ENCODE results near the gene OSBPL3.

The OSBPL3 gene

GRCh38 chr7:24974026-24974832 lies 5.7 kb downstream of the OSBPL3 start:
- Histone ChIP-seq H3K27ac (no peak overlapping the region), H3K4me3 (no peak overlapping the region), H3K27me3 (no peaks in the 10 kb centered on the region), H3K4me1 (peaks cover 27 to 78% (median 32%) of the 10 kb centered on the region in 10 experiments), H3K9me3 (replicated peaks in 1 of 11) (no peaks in the 10 kb centered on the region), H3K4me2 (no peak overlapping the region), H4K20me1 (peaks cover 9 to 30% (median 19%) of the 10 kb centered on the region in 11 experiments; a peak in 17 of 22 replicates), H3K36me3 (no peaks in the 10 kb centered on the region), H3K9ac (no peak overlapping the region)
- no peak for TF ChIP-seq Cebpa-rat (IDR thresholded peaks at IDR 0.05)

- no peak overlapping the region for H3K9ac ChIP-seq
- H3K4me3 ChIP-seq = no peak overlapping the region
- no peak overlapping the region for H3K27ac ChIP-seq
- H3K36me3 ChIP-seq = no peaks in the 10 kb centered on the region
- no peaks in the 10 kb centered on the region for H3K9me3 ChIP-seq (replicated peaks in 1 of 11)
- no peaks in the 10 kb centered on the region for H3K27me3 ChIP-seq
- TF ChIP-seq Cebpa-rat (IDR thresholded peaks at IDR 0.05) = no peak
- H3K4me1 ChIP-seq = peaks cover 24 to 78% (median 28%) of the 10 kb centered on the region in 10 experiments
- no peak overlapping the region for H3K4me2 ChIP-seq
- H4K20me1 ChIP-seq = peaks cover 0 to 18% (median 7%) of the 10 kb centered on the region in 11 experiments; a peak in 12 of 22 replicates
Observed at GRCh38 chr7:24972991-24973390, 7.0 kb downstream of the OSBPL3 start.

GRCh38 chr7:24972166-24972477 lies 7.9 kb downstream of the OSBPL3 start:
- Histone ChIP-seq H3K27ac (peak overlapping the region in 4 of 11 experiments; percentile 60 to 79 (median 72); a peak in 4 of 22 replicates), H3K4me3 (no peak overlapping the region), H3K9ac (no peak overlapping the region), H3K4me2 (peak overlapping the region in 10 of 11 experiments; percentile 47 to 78 (median 66); a peak in 17 of 22 replicates), H3K4me1 (peaks cover 33 to 78% (median 36%) of the 10 kb centered on the region in 10 experiments), H3K9me3 (replicated peaks in 1 of 11) (no peaks in the 10 kb centered on the region), H4K20me1 (peaks cover 0 to 15% (median 3%) of the 10 kb centered on the region in 11 experiments; a peak in 8 of 22 replicates), H3K27me3 (no peaks in the 10 kb centered on the region), H3K36me3 (no peaks in the 10 kb centered on the region)
- no peak for TF ChIP-seq Cebpa-rat (IDR thresholded peaks at IDR 0.05)

- Histone ChIP-seq H3K4me2 (peak overlapping the region; percentile 46 to 78 (median 65)), H4K20me1 (peaks cover 0 to 12% (median 3%) of the 10 kb centered on the region in 11 experiments; a peak in 9 of 22 replicates), H3K4me1 (peaks cover 32 to 78% (median 41%) of the 10 kb centered on the region in 10 experiments), H3K9me3 (replicated peaks in 1 of 11) (no peaks in the 10 kb centered on the region), H3K27me3 (no peaks in the 10 kb centered on the region), H3K4me3 (no peak overlapping the region), H3K9ac (peak overlapping the region in 6 of 11 experiments; percentile 17 to 55 (median 36); a peak in 8 of 22 replicates), H3K36me3 (no peaks in the 10 kb centered on the region), H3K27ac (peak overlapping the region; percentile 11 to 79 (median 66); a peak in 21 of 22 replicates)
- no peak for TF ChIP-seq Cebpa-rat (IDR thresholded peaks at IDR 0.05)
Observed at GRCh38 chr7:24971333-24972165, 8.4 kb downstream of the OSBPL3 start.

- peaks cover 0 to 4% (median 0%) of the 10 kb centered on the region in 11 experiments; a peak in 6 of 22 replicates for H4K20me1 ChIP-seq
- peaks cover 39 to 78% (median 49%) of the 10 kb centered on the region in 10 experiments for H3K4me1 ChIP-seq
- no peak overlapping the region for H3K4me3 ChIP-seq
- no peak for TF ChIP-seq Cebpa-rat (IDR thresholded peaks at IDR 0.05)
- H3K36me3 ChIP-seq = no peaks in the 10 kb centered on the region
- peak overlapping the region in 7 of 11 experiments; percentile 8 to 55 (median 35); a peak in 8 of 22 replicates for H3K9ac ChIP-seq
- peak overlapping the region; percentile 11 to 79 (median 66); a peak in 21 of 22 replicates for H3K27ac ChIP-seq
- peak overlapping the region; percentile 46 to 78 (median 65) for H3K4me2 ChIP-seq
- no peaks in the 10 kb centered on the region for H3K9me3 ChIP-seq (replicated peaks in 1 of 11)
- no peaks in the 10 kb centered on the region for H3K27me3 ChIP-seq
Observed at GRCh38 chr7:24970676-24971075, 9.3 kb downstream of the OSBPL3 start.

GRCh38 chr7:24968165-24968564 lies 11.8 kb downstream of the OSBPL3 start:
- no peak for TF ChIP-seq Cebpa-rat (IDR thresholded peaks at IDR 0.05)
- Histone ChIP-seq H3K4me3 (no peak overlapping the region), H3K9me3 (replicated peaks in 1 of 11) (no peaks in the 10 kb centered on the region), H4K20me1 (peaks cover 0 to 4% (median 0%) of the 10 kb centered on the region in 11 experiments; a peak in 1 of 22 replicates), H3K4me2 (peak overlapping the region; percentile 48 to 87 (median 62)), H3K27me3 (no peaks in the 10 kb centered on the region), H3K27ac (peak overlapping the region in 9 of 11 experiments; percentile 13 to 51 (median 32); a peak in 14 of 22 replicates), H3K36me3 (no peaks in the 10 kb centered on the region), H3K4me1 (peaks cover 52 to 92% (median 74%) of the 10 kb centered on the region in 10 experiments), H3K9ac (no peak overlapping the region)

- Histone ChIP-seq H3K4me2 (peak overlapping the region; percentile 48 to 87 (median 62); a peak in 18 of 22 replicates), H3K27ac (peak overlapping the region in 9 of 11 experiments; percentile 13 to 51 (median 22); a peak in 10 of 22 replicates)
Observed at GRCh38 chr7:24967696-24968095, 12.3 kb downstream of the OSBPL3 start.

GRCh38 chr7:24966802-24967201 lies 13.2 kb downstream of the OSBPL3 start:
- H3K27ac ChIP-seq = peak overlapping the region in 6 of 11 experiments; percentile 38 to 65 (median 61); a peak in 10 of 22 replicates
- H3K4me1 ChIP-seq = peaks cover 56 to 92% (median 79%) of the 10 kb centered on the region in 10 experiments
- H3K4me2 ChIP-seq = peak overlapping the region in 7 of 11 experiments; percentile 67 to 87 (median 74); a peak in 9 of 22 replicates
- no peak for TF ChIP-seq Cebpa-rat (IDR thresholded peaks at IDR 0.05)
- no peaks in the 10 kb centered on the region for H3K27me3 ChIP-seq
- peaks cover 0 to 4% (median 0%) of the 10 kb centered on the region in 11 experiments; a peak in 1 of 22 replicates for H4K20me1 ChIP-seq
- H3K9me3 ChIP-seq (replicated peaks in 1 of 11) = no peaks in the 10 kb centered on the region
- no peaks in the 10 kb centered on the region for H3K36me3 ChIP-seq
- no peak overlapping the region for H3K9ac ChIP-seq
- H3K4me3 ChIP-seq = no peak overlapping the region

More at GRCh38 chr7:24967696-24968095, 12.3 kb downstream of the OSBPL3 start:
- Histone ChIP-seq H3K36me3 (no peaks in the 10 kb centered on the region), H3K27me3 (no peaks in the 10 kb centered on the region), H4K20me1 (peaks cover 0 to 4% (median 0%) of the 10 kb centered on the region in 11 experiments; a peak in 1 of 22 replicates), H3K4me1 (peaks cover 57 to 91% (median 79%) of the 10 kb centered on the region in 10 experiments), H3K4me3 (no peak overlapping the region), H3K9ac (no peak overlapping the region), H3K9me3 (replicated peaks in 1 of 11) (no peaks in the 10 kb centered on the region)
- TF ChIP-seq Cebpa-rat (IDR thresholded peaks at IDR 0.05) = no peak
